ENCODE measurements around the gene KRT77.

DNA sequence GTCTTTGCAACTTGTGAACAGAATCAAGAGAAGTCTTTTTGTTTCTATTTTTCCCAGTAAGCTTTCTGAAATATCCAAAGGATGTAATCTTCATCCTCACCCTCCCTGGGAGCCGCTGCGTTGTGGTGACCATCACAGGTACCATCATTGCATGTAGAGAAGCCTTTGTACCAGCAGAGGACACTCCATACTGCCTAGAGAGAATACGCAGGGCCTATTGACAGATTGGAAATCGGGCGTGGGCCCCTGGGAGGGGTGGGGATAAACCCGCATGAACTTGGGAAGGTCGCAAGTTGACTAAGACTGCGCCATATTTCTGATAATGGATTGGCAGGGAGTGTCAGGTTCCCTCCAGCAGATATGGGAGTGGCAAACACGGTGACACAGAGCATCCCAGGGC is 35.8 kb downstream of the KRT77 start:
- TF ChIP-seq GLIS3 (CRISPR knock-in tag; IDR thresholded peaks at IDR 0.05) (no peak), TCF4 (CRISPR knock-in tag; IDR thresholded peaks at IDR 0.05; ENCODE audit: borderline replicate concordance) (no peak), ZFP30 (CRISPR knock-in tag; IDR thresholded peaks at IDR 0.05) (no peak), OSR1 (CRISPR knock-in tag; IDR thresholded peaks at IDR 0.05) (no peak), ZNF70 (CRISPR knock-in tag; IDR thresholded peaks at IDR 0.05) (no peak), ISL1 (CRISPR knock-in tag; IDR thresholded peaks at IDR 0.05) (no peak)
- TF ChIP-seq, protein P1, sequence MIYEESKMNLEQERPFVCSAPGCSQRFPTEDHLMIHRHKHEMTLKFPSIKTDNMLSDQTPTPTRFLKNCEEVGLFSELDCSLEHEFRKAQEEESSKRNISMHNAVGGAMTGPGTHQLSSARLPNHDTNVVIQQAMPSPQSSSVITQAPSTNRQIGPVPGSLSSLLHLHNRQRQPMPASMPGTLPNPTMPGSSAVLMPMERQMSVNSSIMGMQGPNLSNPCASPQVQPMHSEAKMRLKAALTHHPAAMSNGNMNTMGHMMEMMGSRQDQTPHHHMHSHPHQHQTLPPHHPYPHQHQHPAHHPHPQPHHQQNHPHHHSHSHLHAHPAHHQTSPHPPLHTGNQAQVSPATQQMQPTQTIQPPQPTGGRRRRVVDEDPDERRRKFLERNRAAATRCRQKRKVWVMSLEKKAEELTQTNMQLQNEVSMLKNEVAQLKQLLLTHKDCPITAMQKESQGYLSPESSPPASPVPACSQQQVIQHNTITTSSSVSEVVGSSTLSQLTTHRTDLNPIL (CRISPR knock-in tag; IDR thresholded peaks at IDR 0.05; ENCODE audit: low read depth) = no peak
- TF ChIP-seq, protein P2, sequence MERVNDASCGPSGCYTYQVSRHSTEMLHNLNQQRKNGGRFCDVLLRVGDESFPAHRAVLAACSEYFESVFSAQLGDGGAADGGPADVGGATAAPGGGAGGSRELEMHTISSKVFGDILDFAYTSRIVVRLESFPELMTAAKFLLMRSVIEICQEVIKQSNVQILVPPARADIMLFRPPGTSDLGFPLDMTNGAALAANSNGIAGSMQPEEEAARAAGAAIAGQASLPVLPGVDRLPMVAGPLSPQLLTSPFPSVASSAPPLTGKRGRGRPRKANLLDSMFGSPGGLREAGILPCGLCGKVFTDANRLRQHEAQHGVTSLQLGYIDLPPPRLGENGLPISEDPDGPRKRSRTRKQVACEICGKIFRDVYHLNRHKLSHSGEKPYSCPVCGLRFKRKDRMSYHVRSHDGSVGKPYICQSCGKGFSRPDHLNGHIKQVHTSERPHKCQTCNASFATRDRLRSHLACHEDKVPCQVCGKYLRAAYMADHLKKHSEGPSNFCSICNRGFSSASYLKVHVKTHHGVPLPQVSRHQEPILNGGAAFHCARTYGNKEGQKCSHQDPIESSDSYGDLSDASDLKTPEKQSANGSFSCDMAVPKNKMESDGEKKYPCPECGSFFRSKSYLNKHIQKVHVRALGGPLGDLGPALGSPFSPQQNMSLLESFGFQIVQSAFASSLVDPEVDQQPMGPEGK (CRISPR knock-in tag; IDR thresholded peaks at IDR 0.05; ENCODE audit: borderline replicate concordance) = no peak

Measured in SK-N-SH treated with all-trans-retinoic acid at 6 μM for 48 hours (cell line).